ENCODE data around the gene SPACA1.

Gene SPACA1

DNA sequence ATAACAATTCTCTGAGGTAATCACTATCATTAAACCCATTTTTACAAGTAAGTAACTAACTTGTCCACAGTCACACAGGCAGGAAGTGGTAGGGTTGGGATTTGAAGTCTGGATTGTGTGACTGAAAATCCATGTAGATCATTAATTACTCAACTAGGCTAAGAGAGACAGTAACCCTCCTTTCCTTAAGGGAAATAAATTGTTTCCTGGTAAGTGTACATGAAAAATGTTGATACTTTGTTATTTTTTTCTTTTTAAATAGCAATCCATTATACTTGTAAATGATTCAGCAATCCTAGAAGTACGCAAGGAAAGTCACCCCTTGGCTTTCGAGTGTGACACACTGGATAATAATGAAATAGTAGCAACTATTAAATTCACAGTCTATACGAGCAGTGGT, 11.6 kb downstream of the SPACA1 start:
- Histone ChIP-seq H3K9ac (ENCODE audit: low read depth, low read length, poor library complexity) (no peak overlapping the region), H2AK5ac (ENCODE audit: low read depth, low read length) (no peak overlapping the region), H2BK5ac (ENCODE audit: low read length) (no peak overlapping the region), H3K14ac (ENCODE audit: low read length) (no peak overlapping the region), H2AFZ (ENCODE audit: low read length) (no peak overlapping the region), H4K8ac (ENCODE audit: low read depth, low read length) (no peak overlapping the region), H4K91ac (ENCODE audit: low read depth, low read length, poor library complexity) (no peak overlapping the region), H3K79me1 (ENCODE audit: low read depth, low read length) (no peaks in the 10 kb centered on the region), H3K4me2 (ENCODE audit: insufficient read depth, low read length, poor library complexity, severe bottlenecking) (no peak overlapping the region), H3K9me3 (replicated peaks in 1 of 2; ENCODE audit: control insufficient read depth in 2 of 2, insufficient read depth in 1 of 2, low read depth in 1 of 2, low read length in 2 of 2) (peaks cover 0 to 1% of the 10 kb centered on the region in 2 donors), H3K4me3 (ENCODE audit: low read length in 2 of 2) (no peak overlapping the region), H3K36me3 (replicated peaks in 1 of 2; ENCODE audit: control insufficient read depth in 2 of 2, insufficient read depth in 2 of 2, low read length in 2 of 2) (no peaks in the 10 kb centered on the region), H2BK120ac (ENCODE audit: low read depth, low read length) (no peak overlapping the region), H3K27me3 (ENCODE audit: control insufficient read depth in 3 of 3, insufficient read depth in 3 of 3, low read depth in 1 of 3, low read length in 3 of 3) (no peaks in the 10 kb centered on the region), H3K27ac (replicated peaks; ENCODE audit: low read length) (no peak overlapping the region), H3K4ac (ENCODE audit: low read length) (no peak overlapping the region), H3K23ac (ENCODE audit: low read depth, low read length, poor library complexity) (no peak overlapping the region), H2BK15ac (ENCODE audit: low read length) (no peak overlapping the region), H3K4me1 (ENCODE audit: control insufficient read depth in 2 of 2, insufficient read depth in 1 of 2, low read depth in 1 of 2, low read length in 2 of 2) (no peaks in the 10 kb centered on the region), H3K18ac (ENCODE audit: low read length) (no peak overlapping the region), H2BK12ac (ENCODE audit: low read length) (no peak overlapping the region)
- no peak for DNase-seq (ENCODE audit: low spot score)
- no CpG with 5 or more reads among the region's 3 CpGs for WGBS, 2 donors (ENCODE audit: extremely low coverage in 2 of 2, insufficient read length in 2 of 2, insufficient replicate concordance in 1 of 2)

DNA sequence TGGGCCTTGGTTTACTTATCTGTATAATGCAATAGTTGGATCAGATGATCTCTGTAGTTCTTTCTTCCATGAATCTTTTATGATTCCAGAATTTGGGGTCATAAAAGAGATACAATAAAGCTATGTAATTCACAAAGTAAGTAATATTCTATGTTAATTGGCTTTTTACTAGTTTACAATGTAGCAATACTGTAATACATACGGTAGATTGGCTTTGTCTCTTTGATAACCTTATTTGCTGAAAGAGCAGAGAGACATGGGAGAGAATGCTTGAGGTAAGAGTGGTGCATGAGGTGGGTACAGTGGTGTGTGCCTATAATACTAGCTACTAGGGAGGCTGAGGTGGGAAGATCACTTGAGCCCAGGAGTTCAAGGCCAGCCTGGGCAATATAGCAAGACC, 14.7 kb downstream of the SPACA1 start:
- Histone ChIP-seq H3K4ac (ENCODE audit: low read length) (no peak overlapping the region), H3K79me1 (ENCODE audit: low read depth, low read length) (no peaks in the 10 kb centered on the region), H3K18ac (ENCODE audit: low read length) (no peak overlapping the region), H3K4me2 (ENCODE audit: insufficient read depth, low read length, poor library complexity, severe bottlenecking) (no peak overlapping the region), H4K91ac (ENCODE audit: low read depth, low read length, poor library complexity) (no peak overlapping the region), H3K23ac (ENCODE audit: low read depth, low read length, poor library complexity) (no peak overlapping the region), H3K9me3 (replicated peaks in 1 of 2; ENCODE audit: control insufficient read depth in 2 of 2, insufficient read depth in 1 of 2, low read depth in 1 of 2, low read length in 2 of 2) (no peaks in the 10 kb centered on the region), H3K4me1 (ENCODE audit: control insufficient read depth in 2 of 2, insufficient read depth in 1 of 2, low read depth in 1 of 2, low read length in 2 of 2) (no peaks in the 10 kb centered on the region), H2BK5ac (ENCODE audit: low read length) (no peak overlapping the region), H3K36me3 (replicated peaks in 1 of 2; ENCODE audit: control insufficient read depth in 2 of 2, insufficient read depth in 2 of 2, low read length in 2 of 2) (no peaks in the 10 kb centered on the region), H3K27me3 (ENCODE audit: control insufficient read depth in 3 of 3, insufficient read depth in 3 of 3, low read depth in 1 of 3, low read length in 3 of 3) (no peaks in the 10 kb centered on the region), H2BK15ac (ENCODE audit: low read length) (no peak overlapping the region), H2AFZ (ENCODE audit: low read length) (no peak overlapping the region), H2AK5ac (ENCODE audit: low read depth, low read length) (no peak overlapping the region), H2BK12ac (ENCODE audit: low read length) (no peak overlapping the region), H3K14ac (ENCODE audit: low read length) (no peak overlapping the region), H3K27ac (replicated peaks; ENCODE audit: low read length) (no peak overlapping the region), H3K4me3 (ENCODE audit: low read length in 2 of 2) (no peak overlapping the region), H2BK120ac (ENCODE audit: low read depth, low read length) (no peak overlapping the region), H4K8ac (ENCODE audit: low read depth, low read length) (no peak overlapping the region), H3K9ac (ENCODE audit: low read depth, low read length, poor library complexity) (no peak overlapping the region)
- DNase-seq (ENCODE audit: low spot score), result no peak
- WGBS, 2 donors (ENCODE audit: extremely low coverage in 2 of 2, insufficient read length in 2 of 2, insufficient replicate concordance in 1 of 2), result no CpG with 5 or more reads among the region's 1 CpG

DNA sequence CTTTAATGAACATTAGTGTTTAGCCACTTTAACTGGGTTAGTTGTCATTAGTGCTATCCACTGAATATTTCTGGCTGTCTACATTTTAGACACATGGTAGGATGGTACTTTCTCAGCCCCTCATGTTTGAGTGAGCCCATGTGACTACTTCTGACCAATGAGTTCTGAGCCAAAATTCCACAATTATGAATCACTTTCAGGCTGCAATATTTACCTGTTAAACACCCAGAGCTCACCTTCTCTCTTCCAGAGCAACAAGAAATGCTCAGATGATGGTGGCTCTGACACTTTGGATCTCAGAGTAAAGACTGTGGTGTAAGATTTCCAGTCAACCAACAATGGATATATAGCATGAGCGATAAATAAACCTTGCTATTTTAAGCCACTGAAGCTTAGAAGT, 24.8 kb downstream of the SPACA1 start:
- no peak overlapping the region for H3K4me3 ChIP-seq (ENCODE audit: low read length in 2 of 2)
- H2BK15ac ChIP-seq (ENCODE audit: low read length), result no peak overlapping the region
- H3K4ac ChIP-seq (ENCODE audit: low read length), result no peak overlapping the region
- no peak overlapping the region for H3K14ac ChIP-seq (ENCODE audit: low read length)
- H3K27ac ChIP-seq (replicated peaks; ENCODE audit: low read length), result no peak overlapping the region
- no peak overlapping the region for H4K8ac ChIP-seq (ENCODE audit: low read depth, low read length)
- H3K4me2 ChIP-seq (ENCODE audit: insufficient read depth, low read length, poor library complexity, severe bottlenecking), result no peak overlapping the region
- no peaks in the 10 kb centered on the region for H3K79me1 ChIP-seq (ENCODE audit: low read depth, low read length)
- H3K27me3 ChIP-seq (ENCODE audit: control insufficient read depth in 3 of 3, insufficient read depth in 3 of 3, low read depth in 1 of 3, low read length in 3 of 3), result no peaks in the 10 kb centered on the region
- H2AFZ ChIP-seq (ENCODE audit: low read length), result no peak overlapping the region
- no peak overlapping the region for H2AK5ac ChIP-seq (ENCODE audit: low read depth, low read length)
- H4K91ac ChIP-seq (ENCODE audit: low read depth, low read length, poor library complexity), result no peak overlapping the region
- no peaks in the 10 kb centered on the region for H3K36me3 ChIP-seq (replicated peaks in 1 of 2; ENCODE audit: control insufficient read depth in 2 of 2, insufficient read depth in 2 of 2, low read length in 2 of 2)
- H3K9ac ChIP-seq (ENCODE audit: low read depth, low read length, poor library complexity), result no peak overlapping the region
- H3K23ac ChIP-seq (ENCODE audit: low read depth, low read length, poor library complexity), result no peak overlapping the region
- no peak overlapping the region for H2BK120ac ChIP-seq (ENCODE audit: low read depth, low read length)
- no peaks in the 10 kb centered on the region for H3K4me1 ChIP-seq (ENCODE audit: control insufficient read depth in 2 of 2, insufficient read depth in 1 of 2, low read depth in 1 of 2, low read length in 2 of 2)
- no peak overlapping the region for H2BK5ac ChIP-seq (ENCODE audit: low read length)
- no peak overlapping the region for H3K18ac ChIP-seq (ENCODE audit: low read length)
- WGBS, 2 donors (ENCODE audit: extremely low coverage in 2 of 2, insufficient read length in 2 of 2, insufficient replicate concordance in 1 of 2), result no CpG with 5 or more reads among the region's 1 CpG
- H2BK12ac ChIP-seq (ENCODE audit: low read length), result no peak overlapping the region
- H3K9me3 ChIP-seq (replicated peaks in 1 of 2; ENCODE audit: control insufficient read depth in 2 of 2, insufficient read depth in 1 of 2, low read depth in 1 of 2, low read length in 2 of 2), result no peaks in the 10 kb centered on the region
- DNase-seq (ENCODE audit: low spot score), result no peak

DNA sequence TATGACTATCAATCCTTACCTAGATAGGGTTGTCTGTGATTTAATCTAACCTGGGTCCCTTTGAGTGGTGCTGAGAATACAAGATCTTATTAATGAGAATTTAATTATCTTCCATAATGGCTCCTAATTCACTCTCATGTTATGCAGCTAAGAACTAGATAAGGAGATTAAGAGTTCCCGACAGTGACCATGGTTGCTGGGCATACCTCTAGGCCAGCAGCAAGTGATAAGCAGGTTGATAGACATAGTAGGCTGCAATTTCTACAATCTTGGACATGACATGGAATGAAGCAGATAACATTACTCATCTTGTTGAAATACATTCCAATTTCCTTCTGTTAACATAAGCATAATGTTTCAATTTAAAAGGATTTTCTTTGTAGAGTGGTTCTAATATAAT, 27.1 kb downstream of the SPACA1 start:
- Histone ChIP-seq H2BK15ac (ENCODE audit: low read length) (no peak overlapping the region), H3K14ac (ENCODE audit: low read length) (no peak overlapping the region), H3K9me3 (replicated peaks in 1 of 2; ENCODE audit: control insufficient read depth in 2 of 2, insufficient read depth in 1 of 2, low read depth in 1 of 2, low read length in 2 of 2) (no peaks in the 10 kb centered on the region), H3K27ac (replicated peaks; ENCODE audit: low read length) (no peak overlapping the region), H2BK5ac (ENCODE audit: low read length) (no peak overlapping the region), H3K9ac (ENCODE audit: low read depth, low read length, poor library complexity) (no peak overlapping the region), H2AK5ac (ENCODE audit: low read depth, low read length) (no peak overlapping the region), H2BK12ac (ENCODE audit: low read length) (no peak overlapping the region), H3K4me1 (ENCODE audit: control insufficient read depth in 2 of 2, insufficient read depth in 1 of 2, low read depth in 1 of 2, low read length in 2 of 2) (no peaks in the 10 kb centered on the region), H2AFZ (ENCODE audit: low read length) (no peak overlapping the region), H3K4me3 (ENCODE audit: low read length in 2 of 2) (no peak overlapping the region), H4K91ac (ENCODE audit: low read depth, low read length, poor library complexity) (no peak overlapping the region), H4K8ac (ENCODE audit: low read depth, low read length) (no peak overlapping the region), H3K79me1 (ENCODE audit: low read depth, low read length) (no peaks in the 10 kb centered on the region), H2BK120ac (ENCODE audit: low read depth, low read length) (no peak overlapping the region), H3K4ac (ENCODE audit: low read length) (no peak overlapping the region), H3K23ac (ENCODE audit: low read depth, low read length, poor library complexity) (no peak overlapping the region), H3K18ac (ENCODE audit: low read length) (no peak overlapping the region), H3K27me3 (ENCODE audit: control insufficient read depth in 3 of 3, insufficient read depth in 3 of 3, low read depth in 1 of 3, low read length in 3 of 3) (no peaks in the 10 kb centered on the region), H3K4me2 (ENCODE audit: insufficient read depth, low read length, poor library complexity, severe bottlenecking) (no peak overlapping the region), H3K36me3 (replicated peaks in 1 of 2; ENCODE audit: control insufficient read depth in 2 of 2, insufficient read depth in 2 of 2, low read length in 2 of 2) (no peaks in the 10 kb centered on the region)
- no CpG with 5 or more reads among the region's 1 CpG for WGBS, 2 donors (ENCODE audit: extremely low coverage in 2 of 2, insufficient read length in 2 of 2, insufficient replicate concordance in 1 of 2)
- no peak for DNase-seq (ENCODE audit: low spot score)
